Glomerular endothelial cell (primary cell): ENCODE results near the gene AIF1L. TPM values are rescaled to one million over a fixed set of nuclear protein-coding genes. Genes with fewer than 3 reads are reported as not detected.

Experiments
- DNase-seq: peaks from one replicate; pipeline ENCODE4 v3.0.0-alpha.2; 2011; ENCODE audit warnings: low read depth, low spot score; ENCODE audit errors: extremely low read depth
- total RNA-seq: library from RNA; depleted of rRNA; stranded (reverse); fragments of >200 nt; gene quantifications from 2 replicates; pipeline ENCODE4 v1.2.3, GENCODE V29; 2015

The AIF1L gene
- total RNA-seq, 1 donor from 2014 or later, result 6.4 TPM

- DNase-seq, result no peak
These were observed 19.8 kb upstream of the AIF1L start for GRCh38 chr9:131076347-131077195.

GRCh38 chr9:131078427-131079366 is 17.6 kb upstream of the AIF1L start:
- no peak for DNase-seq

- no peak for DNase-seq
These were observed 15.7 kb upstream of the AIF1L start for GRCh38 chr9:131080589-131080988.

DNA sequence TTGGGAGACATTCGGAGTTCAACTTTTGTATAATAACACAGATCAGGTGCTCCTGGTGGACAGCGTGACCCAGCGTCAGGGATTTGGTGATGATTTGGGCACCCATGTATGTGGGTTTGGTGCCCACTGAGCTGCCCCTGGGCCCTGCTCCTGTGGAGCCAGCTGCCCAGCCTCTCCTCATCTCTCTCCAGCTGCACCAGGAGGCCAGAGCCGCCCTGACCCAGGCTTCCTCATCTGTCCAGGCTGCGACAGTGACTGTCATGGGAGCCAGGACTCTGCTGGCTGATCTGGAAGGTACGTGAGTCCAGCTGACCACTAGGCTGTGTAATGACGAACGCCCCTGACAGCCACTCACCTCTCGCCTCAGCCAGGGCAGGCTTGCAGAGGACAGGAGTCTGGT is 14.5 kb upstream of the AIF1L start:
- no peak for DNase-seq

DNA sequence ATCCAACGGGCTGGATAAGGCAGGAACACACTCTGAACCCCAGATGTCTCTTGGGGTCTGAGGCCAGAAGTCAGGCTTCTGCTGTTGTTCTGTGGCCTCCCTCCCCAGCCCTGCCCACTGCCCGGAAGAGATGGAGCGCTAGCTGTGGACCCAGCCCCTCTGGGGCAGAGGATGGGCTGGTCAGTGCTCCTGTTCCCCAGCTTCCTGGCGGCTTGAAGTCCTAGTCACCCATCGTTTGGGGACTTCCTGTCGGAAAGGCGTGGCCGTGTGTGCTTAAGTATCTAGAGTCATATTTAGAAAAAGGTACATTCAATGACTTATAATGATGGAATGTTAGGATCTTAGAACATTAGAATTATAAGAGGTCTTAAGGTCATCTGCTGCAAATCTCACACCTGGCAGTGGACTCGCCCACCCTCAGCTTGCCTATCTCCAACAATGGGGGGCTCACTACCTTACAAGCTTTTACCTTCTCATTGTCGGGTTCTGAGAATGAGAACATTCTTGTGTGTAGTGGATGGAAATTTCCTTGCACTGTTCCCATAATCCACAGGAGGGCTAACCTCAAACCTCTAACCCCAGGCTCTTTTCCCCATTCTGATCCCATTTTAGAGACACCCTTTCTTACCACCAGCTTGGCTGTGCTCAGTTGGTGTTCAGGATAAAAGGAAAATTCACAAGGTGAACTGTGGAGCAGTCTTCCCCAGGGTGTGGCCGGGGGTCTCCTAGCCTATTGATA is 13.4 kb upstream of the AIF1L start:
- DNase-seq, result no peak

DNA sequence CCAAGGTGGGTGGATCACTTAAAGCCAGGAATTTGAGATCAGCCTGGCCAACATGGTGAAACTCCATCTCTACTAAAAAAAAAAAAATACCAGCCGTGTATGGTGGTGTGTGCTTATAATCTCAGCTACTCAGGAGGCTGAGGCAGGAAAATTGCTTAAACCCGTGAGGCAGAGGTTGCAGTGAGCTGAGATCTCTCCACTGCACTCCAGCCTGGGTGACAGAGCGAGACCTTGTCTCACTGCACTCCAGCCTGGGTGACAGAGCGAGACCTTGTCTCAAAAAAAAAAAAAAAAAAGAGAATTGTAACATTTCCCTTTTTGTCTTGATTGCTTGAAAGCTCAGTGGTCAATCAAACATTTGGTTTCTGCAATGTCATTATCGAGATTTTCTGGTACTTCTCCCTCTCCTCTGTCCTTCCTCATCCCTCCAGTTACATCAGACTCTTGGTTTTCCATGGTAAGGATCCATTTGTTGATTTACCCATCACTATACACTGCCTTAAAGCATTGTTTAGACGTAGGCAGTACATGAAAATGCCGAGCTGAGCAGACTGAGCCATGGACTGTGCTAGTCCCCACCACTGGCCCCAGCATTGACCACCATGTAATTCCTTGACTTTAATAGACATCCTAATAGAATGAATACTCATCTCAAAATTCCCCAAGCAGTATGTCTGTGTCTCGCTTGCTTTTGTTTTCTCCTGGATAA is 11.5 kb upstream of the AIF1L start:
- DNase-seq, result no peak

DNA sequence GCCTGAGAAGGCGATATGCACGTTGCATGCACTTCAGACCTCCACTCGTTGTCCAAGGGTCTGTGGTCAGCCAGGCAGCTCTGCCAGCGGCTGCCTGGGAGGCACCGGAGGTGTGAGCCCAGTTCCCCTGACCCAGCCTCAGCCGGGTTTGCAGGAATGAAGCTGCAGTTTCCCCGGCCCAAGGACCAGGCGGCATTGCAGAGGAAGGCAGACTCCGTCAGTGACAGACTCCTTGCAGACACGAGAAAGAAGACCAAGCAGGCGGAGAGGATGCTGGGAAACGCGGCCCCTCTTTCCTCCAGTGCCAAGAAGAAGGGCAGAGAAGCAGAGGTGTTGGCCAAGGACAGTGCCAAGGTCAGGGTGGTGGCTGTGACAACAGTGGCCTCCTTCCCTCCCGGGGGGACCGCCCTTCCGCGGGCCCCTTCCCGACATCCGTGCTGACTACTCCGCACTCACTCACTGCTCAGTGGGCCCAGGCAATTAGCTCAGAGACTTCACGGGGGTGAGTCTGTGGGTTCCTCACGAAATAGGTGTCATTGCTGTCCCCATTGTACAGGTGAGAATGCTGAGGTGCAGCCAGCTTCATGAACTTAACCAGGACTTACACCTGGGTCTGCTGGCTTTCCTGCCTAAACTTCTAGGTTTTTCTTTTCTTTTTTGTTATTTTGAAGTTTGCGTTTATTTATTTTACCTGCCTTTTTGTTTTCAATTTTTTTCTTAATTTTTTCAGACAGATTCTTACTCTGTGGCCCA is 10.8 kb upstream of the AIF1L start:
- no peak for DNase-seq

DNA sequence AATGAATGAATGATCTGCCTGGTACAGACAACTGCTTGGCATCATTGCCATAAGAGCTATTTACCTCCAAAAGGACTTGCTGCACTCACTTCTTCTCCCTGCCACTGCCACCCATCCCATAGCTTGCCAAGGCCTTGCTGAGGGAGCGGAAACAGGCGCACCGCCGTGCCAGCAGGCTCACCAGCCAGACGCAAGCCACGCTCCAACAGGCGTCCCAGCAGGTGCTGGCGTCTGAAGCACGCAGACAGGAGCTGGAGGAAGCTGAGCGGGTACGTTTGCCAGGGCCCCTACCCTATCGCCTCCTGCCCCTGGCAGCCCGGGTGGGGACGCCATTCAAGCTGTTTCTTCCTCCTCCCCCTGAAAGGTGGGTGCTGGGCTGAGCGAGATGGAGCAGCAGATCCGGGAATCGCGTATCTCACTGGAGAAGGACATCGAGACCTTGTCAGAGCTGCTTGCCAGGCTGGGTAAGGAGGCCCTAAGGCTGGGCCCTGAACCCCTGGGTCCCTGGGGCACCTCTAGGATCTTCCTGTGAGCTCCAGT is 8.9 kb upstream of the AIF1L start:
- DNase-seq, result no peak

GRCh38 chr9:131090025-131090787 is 6.1 kb upstream of the AIF1L start:
- no peak for DNase-seq

- DNase-seq, result no peak
These were observed 4.9 kb upstream of the AIF1L start for GRCh38 chr9:131091352-131091992.

- DNase-seq, result no peak
These were observed 4.3 kb upstream of the AIF1L start for GRCh38 chr9:131092030-131092429.

DNA sequence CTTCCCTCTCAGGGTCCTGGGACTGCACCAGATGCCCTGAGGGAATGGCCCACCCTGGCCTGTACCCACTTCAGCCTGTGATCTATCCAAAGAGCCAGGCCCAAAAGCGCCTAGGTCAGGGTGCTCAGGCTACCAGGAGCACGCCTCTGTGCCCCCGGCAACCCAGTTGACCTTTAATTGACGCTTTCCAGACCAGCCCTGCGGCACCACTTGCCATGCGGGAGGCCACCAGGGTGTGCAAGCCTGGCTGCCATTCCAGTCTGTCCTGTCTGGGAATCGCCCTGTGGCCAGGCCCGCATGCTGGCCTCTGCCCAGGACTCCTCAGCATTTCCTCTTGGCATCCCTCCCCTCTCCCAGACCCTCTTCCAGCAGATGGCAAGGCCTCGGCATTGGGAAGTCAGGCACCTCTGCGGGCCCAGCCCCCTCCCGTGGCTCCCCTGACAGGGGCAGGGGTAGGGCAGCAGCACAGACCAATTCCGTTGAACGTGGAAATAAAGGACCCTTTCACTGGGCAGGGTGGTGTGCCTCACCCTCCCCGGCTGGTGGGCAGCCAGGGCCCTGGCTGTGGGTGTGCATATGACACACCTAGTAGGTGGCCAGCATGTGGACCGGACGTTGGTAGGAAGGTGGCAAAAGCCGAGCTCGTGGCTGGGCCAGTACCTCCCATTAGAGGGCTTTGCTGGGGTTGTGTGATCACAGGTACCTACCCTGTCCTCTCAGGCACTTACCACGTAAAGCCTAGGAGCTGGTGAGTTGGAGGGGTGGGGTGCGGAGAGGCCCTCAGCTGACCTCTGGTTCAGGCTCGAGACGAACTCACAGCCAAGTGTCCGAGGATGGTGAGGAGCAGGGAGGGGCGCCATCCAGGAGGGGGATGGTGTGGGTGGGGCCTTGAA is 3.5 kb upstream of the AIF1L start:
- no peak for DNase-seq

GRCh38 chr9:131094015-131094414 is 2.3 kb upstream of the AIF1L start:
- no peak for DNase-seq

GRCh38 chr9:131094622-131095021 is 1.7 kb upstream of the AIF1L start:
- no peak for DNase-seq

GRCh38 chr9:131095666-131096268 is 564 bp upstream of the AIF1L start:
- no peak for DNase-seq

DNA sequence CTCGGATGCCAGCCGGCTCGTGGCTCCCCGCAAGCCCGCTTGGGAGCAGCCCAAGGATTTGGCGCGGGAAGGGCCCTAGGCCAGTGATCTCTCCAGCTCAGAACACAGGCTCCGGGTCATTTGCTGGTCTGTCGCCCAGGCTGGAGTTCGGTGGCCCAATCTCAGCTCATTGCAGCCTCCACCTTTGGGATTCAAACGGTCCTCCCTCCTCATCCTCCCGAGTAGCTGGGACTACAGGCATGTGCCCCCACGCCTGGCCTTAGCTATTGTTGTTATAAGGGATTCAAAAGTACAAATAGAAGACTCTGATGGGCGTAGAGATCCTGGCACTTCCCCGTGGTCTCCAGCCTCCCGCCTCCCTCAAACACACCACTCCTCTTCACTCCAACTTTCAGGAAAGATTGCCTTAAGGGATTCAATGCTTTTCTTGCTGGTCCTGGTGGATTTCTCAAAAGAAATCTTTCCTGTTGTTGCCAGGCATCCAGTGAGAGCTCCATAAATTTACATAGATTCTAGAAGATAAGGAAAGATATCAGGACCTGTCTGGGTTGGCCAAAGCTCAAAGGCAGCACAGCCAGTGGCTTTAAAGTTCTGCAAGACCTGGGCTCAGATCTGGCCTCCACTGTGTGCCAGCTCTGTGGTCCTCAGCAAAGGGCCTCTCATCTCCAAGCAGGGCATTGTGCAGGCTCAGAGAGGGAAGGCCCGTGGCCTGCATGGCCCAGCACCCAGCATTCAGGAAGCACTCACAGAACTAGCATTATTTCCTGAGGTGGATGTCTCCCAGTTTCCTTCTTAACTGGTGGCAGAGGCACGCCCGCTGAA is 1.0 kb downstream of the AIF1L start:
- DNase-seq, result no peak
